Lower leg skin (tissue), 3 donors: ENCODE results near the gene HES3.

Experiments used
- CTCF ChIP-seq, 3 donors: fragments of 450-650 bp; IDR thresholded peaks; one replicate each; pipeline ENCODE4 v1.5.1; 2016; ENCODE audit warnings: antibody characterized with exemption in 3 of 3, mild to moderate bottlenecking in 3 of 3, moderate library complexity in 2 of 3
- POLR2A ChIP-seq, 2 donors: fragments of 450-650 bp; IDR thresholded peaks; one replicate each; pipeline ENCODE4 v1.6.1; 2016 to 2017; ENCODE audit warnings: antibody characterized with exemption in 2 of 2, mild to moderate bottlenecking in 1 of 2, moderate library complexity in 1 of 2

- TF ChIP-seq POLR2A (IDR thresholded peaks at IDR 0.05) = no peak
- TF ChIP-seq CTCF (IDR thresholded peaks at IDR 0.05) = no peak
Measured at GRCh38 chr1:6207075-6207885, 36.7 kb upstream of the HES3 start.
